GM19328 (cell line): Measurements from ENCODE around the gene CFAP299.
"Not testable (repeated sequence)": the region's sequence is repeated elsewhere in the genome, so short reads cannot be mapped to it uniquely, and the experiment has no call there.

ENCODE experiments used
- ATAC-seq: cut with Tn5 transposase; IDR thresholded peaks from one replicate; pipeline ENCODE4 v1.9.1; 2021; ENCODE audit warnings: mild to moderate bottlenecking, moderate library complexity; ENCODE audit not compliant: unreplicated experiment

The CFAP299 gene

GRCh38 chr4:80694171-80694570 lies 358.6 kb downstream of the CFAP299 start:
- no peak for ATAC-seq

- no peak for ATAC-seq
Measured at GRCh38 chr4:80705311-80705710, 369.8 kb downstream of the CFAP299 start.

GRCh38 chr4:80709082-80709869 lies 373.7 kb downstream of the CFAP299 start:
- no peak for ATAC-seq

- ATAC-seq = no peak
Measured at GRCh38 chr4:80710748-80711451, 375.4 kb downstream of the CFAP299 start.

GRCh38 chr4:80711956-80712355 lies 376.4 kb downstream of the CFAP299 start:
- ATAC-seq = no peak

GRCh38 chr4:80713409-80713808 lies 377.9 kb downstream of the CFAP299 start:
- ATAC-seq = no peak

- ATAC-seq = no peak
Measured at GRCh38 chr4:80717204-80717603, 381.7 kb downstream of the CFAP299 start.

GRCh38 chr4:80726471-80726870 lies 390.9 kb downstream of the CFAP299 start:
- ATAC-seq = no peak

- ATAC-seq = no peak
Measured at GRCh38 chr4:80730158-80730557, 394.6 kb downstream of the CFAP299 start.

- ATAC-seq = no peak
Measured at GRCh38 chr4:80731436-80731835, 395.9 kb downstream of the CFAP299 start.

- no peak for ATAC-seq
Measured at GRCh38 chr4:80732010-80732409, 396.5 kb downstream of the CFAP299 start.

GRCh38 chr4:80740375-80740774 lies 404.8 kb downstream of the CFAP299 start:
- no peak for ATAC-seq

GRCh38 chr4:80749558-80749957 lies 414.0 kb downstream of the CFAP299 start:
- not testable (repeated sequence) for ATAC-seq

- ATAC-seq = no peak
Measured at GRCh38 chr4:80751200-80751599, 415.7 kb downstream of the CFAP299 start.

GRCh38 chr4:80767944-80768343 lies 432.4 kb downstream of the CFAP299 start:
- no peak for ATAC-seq

GRCh38 chr4:80776168-80776567 lies 440.6 kb downstream of the CFAP299 start:
- no peak for ATAC-seq

GRCh38 chr4:80781431-80781830 lies 445.9 kb downstream of the CFAP299 start:
- ATAC-seq = no peak

- ATAC-seq = no peak
Measured at GRCh38 chr4:80787306-80787705, 451.8 kb downstream of the CFAP299 start.

GRCh38 chr4:80788798-80789197 lies 453.3 kb downstream of the CFAP299 start:
- ATAC-seq = no peak

- ATAC-seq = no peak
Measured at GRCh38 chr4:80790152-80790551, 454.6 kb downstream of the CFAP299 start.

- not testable (repeated sequence) for ATAC-seq
Measured at GRCh38 chr4:80793660-80794059, 458.1 kb downstream of the CFAP299 start.

GRCh38 chr4:80798082-80798481 lies 462.6 kb downstream of the CFAP299 start:
- no peak for ATAC-seq
